GM12892 (cell line): ENCODE data around the gene ACOX2.

Experiments used
- POLR2A ChIP-seq: IDR thresholded peaks from 2 replicates; pipeline ENCODE4 v1.6.1; 2011; ENCODE audit warnings: low read depth, low read length, control low read depth
- POLR2AphosphoS5 ChIP-seq: IDR thresholded peaks from 2 replicates; pipeline ENCODE4 v1.6.1; 2011; ENCODE audit warnings: low read depth, low read length, control low read depth
- TAF1 ChIP-seq: IDR thresholded peaks from 2 replicates; pipeline ENCODE4 v1.6.1; 2011; ENCODE audit warnings: low read depth, mild to moderate bottlenecking, control low read depth, low read length, borderline replicate concordance

DNA sequence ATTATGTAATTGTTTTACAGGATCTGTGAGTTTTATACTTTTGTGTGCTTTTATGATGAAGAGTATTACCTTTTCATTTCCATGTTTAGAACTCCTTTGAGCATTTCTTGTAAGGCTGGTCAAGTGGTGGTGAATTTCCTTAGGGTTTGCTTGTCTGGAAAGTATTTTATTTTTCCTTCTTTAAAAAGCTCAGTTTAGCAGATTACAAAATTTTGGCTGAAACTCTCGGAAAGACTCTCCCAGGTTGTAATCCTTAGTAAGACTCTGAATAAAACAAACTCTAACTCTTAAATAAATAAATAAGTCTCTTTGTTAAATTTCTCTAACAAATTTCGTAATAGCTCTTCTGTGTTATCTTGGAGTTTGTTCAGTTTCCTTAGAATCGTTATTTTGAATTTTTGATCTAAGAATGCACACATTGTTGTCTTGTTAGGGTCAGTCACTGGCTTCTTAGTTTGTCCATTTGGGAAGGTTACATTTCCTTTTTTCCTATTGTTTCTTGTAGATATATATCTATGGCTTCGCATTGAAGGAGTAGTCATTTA lies 14.7 kb upstream of the ACOX2 start:
- TF ChIP-seq POLR2AphosphoS5 (no peak), POLR2A (no peak), TAF1 (no peak)
